Upper lobe of left lung (tissue), 6 donors: Measurements from ENCODE around the gene CCDC3. TPM values are rescaled to one million over a fixed set of nuclear protein-coding genes. Genes with fewer than 3 reads are reported as not detected.

ENCODE experiments used
- ATAC-seq, 2 donors: fragments of 200-7000 bp; cut with Tn5 transposase; one replicate each; pipeline ENCODE4 v1.9.1; 2022; ENCODE audit warnings: mild to moderate bottlenecking in 2 of 2, moderate library complexity in 2 of 2; ENCODE audit not compliant: low FRiP score in 2 of 2
- DNase-seq, 2 donors: peaks; one replicate each; pipeline ENCODE4 v3.0.0-alpha.2; 2019 to 2020
- H3K27ac ChIP-seq, 4 donors: fragments of 200-600 bp; sonication (generic); one replicate each; pipeline ENCODE4 v1.5.1; 2016 to 2019
- H3K27me3 ChIP-seq, 4 donors: fragments of 200-600 bp; sonication (generic); one replicate each; pipeline ENCODE4 v1.5.1; 2017 to 2019
- H3K36me3 ChIP-seq, 4 donors: fragments of 200-600 bp; sonication (generic); one replicate each; pipeline ENCODE4 v1.5.1; 2016 to 2019
- H3K4me1 ChIP-seq, 4 donors: fragments of 200-600 bp; sonication (generic); one replicate each; pipeline ENCODE4 v1.5.1; 2018 to 2019
- H3K4me3 ChIP-seq, 4 donors: fragments of 200-600 bp; sonication (generic); one replicate each; pipeline ENCODE4 v1.5.1; 2017 to 2019; ENCODE audit warnings: mild to moderate bottlenecking in 2 of 4, moderate library complexity in 1 of 4
- H3K9me3 ChIP-seq, 4 donors: fragments of 200-600 bp; sonication (generic); one replicate each; pipeline ENCODE4 v1.5.1; 2018 to 2019
- CTCF ChIP-seq, 6 experiments: fragments of 450-650 bp in 4 of 6; fragments of 200-600 bp in 2 of 6; sonication (generic) in 2 of 6; IDR thresholded peaks; one replicate each; pipeline ENCODE4 v1.5.1; 2016 to 2019; ENCODE audit warnings: antibody characterized with exemption in 6 of 6
- EP300 ChIP-seq, 4 donors: sonication (generic); formaldehyde crosslinking; IDR thresholded peaks; one replicate each; pipeline ENCODE4 v1.5.1; 2017; ENCODE audit warnings: antibody characterized with exemption in 4 of 4, control low read depth in 2 of 4
- POLR2A ChIP-seq, 4 donors: fragments of 450-650 bp; IDR thresholded peaks; one replicate each; pipeline ENCODE4 v1.5.1; 2016 to 2017; ENCODE audit warnings: antibody characterized with exemption in 4 of 4, mild to moderate bottlenecking in 2 of 4
- POLR2AphosphoS5 ChIP-seq, 2 donors: sonication (generic); formaldehyde crosslinking; IDR thresholded peaks; one replicate each; pipeline ENCODE4 v1.5.1; 2017; ENCODE audit warnings: antibody characterized with exemption in 2 of 2
- WGBS, 2 donors: methylation state at CpG; one replicate each; pipeline ENCODE4 v1.1.5; 2017 to 2018; 5-methylcytosine and 5-hydroxymethylcytosine counted together
- total RNA-seq, 6 donors: library from RNA; depleted of rRNA in 4 of 6; stranded (reverse); fragments of >200 nt in 4 of 6; gene quantifications; one replicate each; pipeline versions ENCODE4 v1.1.0 to v1.2.1, GENCODE V29; 2016 to 2021
- donor health status: DM: no; HTN: no; CAD: no; lungs with moderate emphysema.
- donor health status: DM: no; HTN: yes; CAD: no; lungs with severe emphysema.

The CCDC3 gene
- total RNA-seq, 6 donors from 2014 or later: 0.98 to 13.1 (median 5.7) TPM

- WGBS, 2 donors: 61 to 71% methylated on average over 12 of the region's 12 CpGs
These were observed 46.2 kb upstream of the CCDC3 start for GRCh38 chr10:13047529-13048206.

GRCh38 chr10:13046851-13047528, 45.5 kb upstream of the CCDC3 start:
- no peak overlapping the region for H3K4me3 ChIP-seq
- no peaks in the 10 kb centered on the region for H3K9me3 ChIP-seq
- no peak overlapping the region for H3K27ac ChIP-seq
- no peaks in the 10 kb centered on the region for H3K27me3 ChIP-seq
- WGBS, 2 donors: 83 to 88% methylated on average over 6 of the region's 6 CpGs
- TF ChIP-seq POLR2AphosphoS5 (IDR thresholded peaks at IDR 0.05) (no peak), POLR2A (IDR thresholded peaks at IDR 0.05) (no peak), EP300 (IDR thresholded peaks at IDR 0.05) (no peak), CTCF (IDR thresholded peaks at IDR 0.05) (no peak)
- no peak for ATAC-seq
- no peaks in the 10 kb centered on the region for H3K36me3 ChIP-seq
- no peaks in the 10 kb centered on the region for H3K4me1 ChIP-seq
- no peak for DNase-seq

More at GRCh38 chr10:13047529-13048206, 46.2 kb upstream of the CCDC3 start:
- Histone ChIP-seq H3K27ac (no peak overlapping the region), H3K4me3 (no peak overlapping the region), H3K27me3 (no peaks in the 10 kb centered on the region), H3K36me3 (no peaks in the 10 kb centered on the region), H3K9me3 (no peaks in the 10 kb centered on the region), H3K4me1 (no peaks in the 10 kb centered on the region)
- DNase-seq (no peak), ATAC-seq (no peak)
- TF ChIP-seq POLR2AphosphoS5 (IDR thresholded peaks at IDR 0.05) (no peak), POLR2A (IDR thresholded peaks at IDR 0.05) (no peak), CTCF (IDR thresholded peaks at IDR 0.05) (no peak), EP300 (IDR thresholded peaks at IDR 0.05) (no peak)

- Histone ChIP-seq H3K9me3 (no peaks in the 10 kb centered on the region), H3K4me3 (no peak overlapping the region), H3K27me3 (no peaks in the 10 kb centered on the region), H3K27ac (no peak overlapping the region), H3K36me3 (no peaks in the 10 kb centered on the region), H3K4me1 (no peaks in the 10 kb centered on the region)
- DNase-seq (no peak), ATAC-seq (no peak)
- TF ChIP-seq CTCF (IDR thresholded peaks at IDR 0.05): no peak
- no peak for TF ChIP-seq POLR2AphosphoS5 (IDR thresholded peaks at IDR 0.05)
- no peak for TF ChIP-seq POLR2A (IDR thresholded peaks at IDR 0.05)
- no peak for TF ChIP-seq EP300 (IDR thresholded peaks at IDR 0.05)
- WGBS, 2 donors: 83 to 88% methylated on average over 2 of the region's 2 CpGs
These were observed 42.0 kb upstream of the CCDC3 start for GRCh38 chr10:13043520-13043919.

- no peak for ATAC-seq
- no peak for DNase-seq
- Histone ChIP-seq H3K4me3 (no peak overlapping the region), H3K27ac (no peak overlapping the region), H3K9me3 (no peaks in the 10 kb centered on the region), H3K27me3 (no peaks in the 10 kb centered on the region), H3K36me3 (no peaks in the 10 kb centered on the region), H3K4me1 (no peaks in the 10 kb centered on the region)
- WGBS, 2 donors: 71 to 78% methylated on average over 6 of the region's 6 CpGs
- TF ChIP-seq EP300 (IDR thresholded peaks at IDR 0.05): no peak
- TF ChIP-seq CTCF (IDR thresholded peaks at IDR 0.05): no peak
- TF ChIP-seq POLR2A (IDR thresholded peaks at IDR 0.05): no peak
- TF ChIP-seq POLR2AphosphoS5 (IDR thresholded peaks at IDR 0.05): no peak
These were observed 38.2 kb upstream of the CCDC3 start for GRCh38 chr10:13039761-13040160.
